ENCODE data around the gene PRX. TPM values are rescaled to one million over a fixed set of nuclear protein-coding genes. Genes with fewer than 3 reads are reported as not detected.
A peak's percentile ranks its signal among the peaks of the same experiment; 100 is the strongest.

The PRX gene
- total and polyA plus RNA-seq, 9 of the 15 experiments (the other 6 are each of a cell fraction or from before 2014, with no cell fraction given), result 0.65 to 3.5 (median 1.7) TPM; not detected in 2

- TF ChIP-seq ATF6 (CRISPR knock-in tag; IDR thresholded peaks at IDR 0.05), result no peak
- TF ChIP-seq GTF2B (IDR thresholded peaks at IDR 0.05; ENCODE audit: extremely low read depth, insufficient read length), result no peak
- peak; percentile 73; the same call in 1 of the 2 replicates for TF ChIP-seq KLF1 (tag; IDR thresholded peaks at IDR 0.05)
- peak; percentile 79; the same call in 1 of the 2 replicates for TF ChIP-seq LEF1 (IDR thresholded peaks at IDR 0.05)
- TF ChIP-seq BRD9 (IDR thresholded peaks at IDR 0.05; ENCODE audit: low read depth, partially characterized antibody), result no peak
- no peak for TF ChIP-seq ZZZ3 (IDR thresholded peaks at IDR 0.05)
- no peak for TF ChIP-seq ILK (tag; IDR thresholded peaks at IDR 0.05; ENCODE audit: borderline replicate concordance, low read depth)
- no peak for TF ChIP-seq HEY1 (CRISPR knock-in tag; IDR thresholded peaks at IDR 0.05; ENCODE audit: borderline replicate concordance)
- TF ChIP-seq ETS2 (tag; IDR thresholded peaks at IDR 0.05; ENCODE audit: borderline replicate concordance, poor library complexity, severe bottlenecking), result no peak
- no peak for TF ChIP-seq SMARCA5 (IDR thresholded peaks at IDR 0.05)
- TF ChIP-seq CHD4 (IDR thresholded peaks at IDR 0.05; ENCODE audit: insufficient read depth, insufficient replicate concordance, low read depth, low read length, poor library complexity, severe bottlenecking), result no peak
- no peak for TF ChIP-seq KDM2B (CRISPR knock-in tag; IDR thresholded peaks at IDR 0.05)
- no peak for TF ChIP-seq NR0B1 (IDR thresholded peaks at IDR 0.05; ENCODE audit: partially characterized antibody)
- no peak for TF ChIP-seq ZNF507 (tag; conservative IDR thresholded peaks at IDR 0.05)
- no peak for TF ChIP-seq NR2F6 (CRISPR knock-in tag; IDR thresholded peaks at IDR 0.05)
- no peak for TF ChIP-seq KAT2B (IDR thresholded peaks at IDR 0.05; ENCODE audit: low read depth, low read length)
- no peak for TF ChIP-seq MXD1 (CRISPR knock-in tag; IDR thresholded peaks at IDR 0.05; ENCODE audit: borderline replicate concordance, poor library complexity, severe bottlenecking)
- TF ChIP-seq RAD51 (IDR thresholded peaks at IDR 0.05; ENCODE audit: borderline replicate concordance, low read depth), result no peak
- no peak for TF ChIP-seq ZNF174 (CRISPR knock-in tag; IDR thresholded peaks at IDR 0.05)
- no peak for TF ChIP-seq ZNF384 (IDR thresholded peaks at IDR 0.05; ENCODE audit: low read depth, low read length)
- no peak for TF ChIP-seq WHSC1 (IDR thresholded peaks at IDR 0.05; ENCODE audit: low read length)
- TF ChIP-seq MYC (IDR thresholded peaks at IDR 0.05; ENCODE audit: low read depth, low read length), result peak; percentile 84
- TF ChIP-seq MYC (CRISPR knock-in tag; IDR thresholded peaks at IDR 0.05; ENCODE audit: borderline replicate concordance, low read depth), result peak; percentile 62; the same call in 1 of the 2 replicates
Observed at GRCh38 chr19:40420766-40421765, 7.9 kb upstream of the PRX start (continued).
